GM12878 (cell line): ENCODE measurements around the gene ACTA2. TPM values are rescaled to one million over a fixed set of nuclear protein-coding genes. Genes with fewer than 3 reads are reported as not detected.

ENCODE experiments used
- ASH2L ChIP-seq: fragments of 300-600, 200-600 bp; sonication (generic); IDR thresholded peaks from 2 replicates; pipeline ENCODE4 v1.6.1; 2017; ENCODE audit warnings: low read depth, mild to moderate bottlenecking, borderline replicate concordance
- IRF4 ChIP-seq: IDR thresholded peaks from 2 replicates; pipeline ENCODE4 v1.6.1; 2011; ENCODE audit warnings: low read depth, low read length
- JUNB ChIP-seq: IDR thresholded peaks from 2 replicates; pipeline ENCODE4 v1.6.1; 2016; ENCODE audit warnings: antibody characterized with exemption, mild to moderate bottlenecking
- PKNOX1 ChIP-seq: fragments of 450-650 bp; IDR thresholded peaks from 2 replicates; pipeline ENCODE4 v1.6.1; 2016; ENCODE audit warnings: mild to moderate bottlenecking
- RFX5 ChIP-seq: IDR thresholded peaks from 2 replicates; pipeline ENCODE4 v1.6.1; 2011; ENCODE audit warnings: low read depth, low read length, improper control_type of control experiment
- SMC3 ChIP-seq: IDR thresholded peaks from 2 replicates; pipeline ENCODE4 v1.6.1; 2011; ENCODE audit warnings: low read length, improper control_type of control experiment, borderline replicate concordance
- SPI1 ChIP-seq: IDR thresholded peaks from 2 replicates; pipeline ENCODE4 v1.6.1; 2011; ENCODE audit warnings: low read depth, mild to moderate bottlenecking, low read length, moderate library complexity, borderline replicate concordance; ENCODE audit not compliant: insufficient read depth
- ZBTB40 ChIP-seq: fragments of 450-650 bp; IDR thresholded peaks from 2 replicates; pipeline ENCODE4 v1.6.1; 2016; ENCODE audit warnings: mild to moderate bottlenecking, moderate library complexity, borderline replicate concordance
- polyA plus RNA-seq, 11 experiments: library from polyadenylated mRNA; depleted of rRNA in 4 of 11; unstranded in 6 of 11; stranded (reverse) in 5 of 11; fragments of >200 nt; fragmentation: Nextera tagmentation in 4 of 11; fragmentation: Illumina TruSeq in 1 of 11; extraction: Ambion mirVana in 4 of 11; extraction: Trizol in 1 of 11; gene quantifications; 1 replicate in 1 of 11; 2 replicates in 10 of 11; pipeline versions ENCODE4 v1.2.1 to v1.2.3, GENCODE V29; 2011 to 2016; ENCODE audit warnings: inconsistent platforms in 2 of 11, missing spikeins in 2 of 11, low read depth in 1 of 11
- total RNA-seq, 4 experiments: library from RNA; depleted of rRNA in 3 of 4; stranded (reverse); fragments of >200 nt in 3 of 4; fragmentation: Illumina TruSeq in 1 of 4; extraction: Trizol in 1 of 4; gene quantifications; 2 replicates each; pipeline versions ENCODE4 v1.2.1 to v1.2.3, GENCODE V29; 2013 to 2021

The ACTA2 gene
- total and polyA plus RNA-seq, 10 of the 15 experiments (the other 5 are each of a cell fraction or from before 2014, with no cell fraction given) = 7.4 to 78.2 (median 32.4) TPM

GRCh38 chr10:89001024-89001728, 48.6 kb upstream of the ACTA2 start (continued):
- TF ChIP-seq ZBTB40 (no peak), ASH2L (no peak), JUNB (no peak), IRF4 (no peak), RFX5 (no peak), SMC3 (no peak), PKNOX1 (peak; percentile 54), SPI1 (no peak)
- TF ChIP-seq, all 136 proteins: peak for 3
